Right lobe of liver (tissue), 6 donors: ENCODE measurements around the gene MROH7. TPM values are rescaled to one million over a fixed set of nuclear protein-coding genes. Genes with fewer than 3 reads are reported as not detected.

ENCODE experiments used
- ATAC-seq, 4 donors: fragments of 200-7000 bp; cut with Tn5 transposase; one replicate each; pipeline ENCODE4 v1.9.1; 2020; ENCODE audit warnings: mild to moderate bottlenecking in 4 of 4, moderate library complexity in 4 of 4
- DNase-seq, 3 donors: peaks; one replicate each; pipeline ENCODE4 v3.0.0-alpha.2; 2020
- H3K27ac ChIP-seq, 3 donors: fragments of 200-600 bp; one replicate each; pipeline ENCODE4 v1.8.0; 2022
- H3K27me3 ChIP-seq, 2 donors: fragments of 200-600 bp; one replicate each; pipeline ENCODE4 v1.8.0; 2022
- H3K36me3 ChIP-seq, 4 donors: fragments of 200-600 bp; sonication (generic) in 1 of 4; one replicate each; pipeline versions ENCODE4 v1.5.1 to v1.8.0; 2017 to 2022; ENCODE audit warnings: control low read depth in 1 of 4
- H3K4me1 ChIP-seq, 4 donors: fragments of 200-600 bp; sonication (generic) in 1 of 4; one replicate each; pipeline versions ENCODE4 v1.5.1 to v1.8.0; 2017 to 2022; ENCODE audit warnings: control low read depth in 1 of 4
- H3K4me3 ChIP-seq, 3 donors: fragments of 200-600 bp; one replicate each; pipeline ENCODE4 v1.8.0; 2022
- H3K9me3 ChIP-seq, 4 donors: fragments of 200-600 bp; sonication (generic) in 1 of 4; one replicate each; pipeline versions ENCODE4 v1.5.1 to v1.8.0; 2017 to 2022; ENCODE audit warnings: control low read depth in 1 of 4
- POLR2A ChIP-seq: fragments of 450-650 bp; IDR thresholded peaks from one replicate; pipeline ENCODE4 v1.6.1; 2017; ENCODE audit warnings: antibody characterized with exemption, mild to moderate bottlenecking
- WGBS: methylation state at CpG from one replicate; pipeline ENCODE4 v1.1.6; 2018; ENCODE audit warnings: low coverage, low lambda C conversion rate; ENCODE audit not compliant: insufficient coverage; ENCODE audit errors: missing lambda C conversion rate; 5-methylcytosine and 5-hydroxymethylcytosine counted together
- intact Hi-C, 2 donors: fragments of 100-400 bp; cut with DNase I; formaldehyde crosslinking; loops; one replicate each; pipeline versions ENCODE4 v1.11.2 to v1.14.1; 2022
- total RNA-seq, 6 experiments: library from RNA; depleted of rRNA in 2 of 6; stranded (reverse); fragments of >200 nt in 2 of 6; fragmentation: NEBNext Ultra II Directional in 3 of 6; extraction: Animal tissue kit (Norgen Biotek cat#: 25700) in 3 of 6; gene quantifications; one replicate each; pipeline versions ENCODE4 v1.1.0 to v1.2.4, GENCODE V29; 2016 to 2023
- TF ChIP-seq, protein P1 (sequence below), 4 donors: fragments of 200-600 bp in 3 of 4; fragments of 450-650 bp in 1 of 4; IDR thresholded peaks; one replicate each; pipeline versions ENCODE4 v1.5.1 to v1.8.0; 2016 to 2022; ENCODE audit warnings: antibody characterized with exemption in 4 of 4, mild to moderate bottlenecking in 2 of 4
- donor health status: DM: no; HTN: yes; CAD: no.
- donor health status: DM: no; HTN: no; CAD: no.
- donor health status: DM: no; HTN: no; CAD: no.
- donor health status: DM: no; HTN: yes; CAD: no.
- donor health status: DM: no; HTN: yes; CAD: no.

Gene MROH7
- total RNA-seq, 6 experiments from 2014 or later = 0.37 to 3.1 (median 1.2) TPM

DNA sequence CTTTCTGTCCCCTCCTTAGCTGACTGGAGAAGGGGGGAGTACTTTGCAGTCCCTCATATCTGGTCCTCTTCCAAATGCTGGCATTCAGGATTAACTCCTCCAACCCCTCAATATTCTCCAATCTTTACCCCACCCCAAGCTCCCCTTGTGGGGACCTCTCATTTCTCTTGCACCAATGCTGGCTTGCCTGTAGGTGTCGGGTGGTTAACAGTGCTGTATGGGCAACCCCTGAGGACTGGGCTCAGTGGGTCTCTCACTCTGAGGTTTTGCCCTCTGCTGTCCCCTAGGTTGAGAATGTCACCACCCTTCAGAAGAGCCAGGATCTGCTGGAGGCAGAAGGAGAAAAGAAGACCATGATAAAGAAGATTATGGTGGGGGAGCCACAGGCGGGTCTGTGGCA lies 27.0 kb downstream of the MROH7 start:
- H3K4me3 ChIP-seq = no peak overlapping the region
- no peak for TF ChIP-seq POLR2A
- TF ChIP-seq, protein P1, sequence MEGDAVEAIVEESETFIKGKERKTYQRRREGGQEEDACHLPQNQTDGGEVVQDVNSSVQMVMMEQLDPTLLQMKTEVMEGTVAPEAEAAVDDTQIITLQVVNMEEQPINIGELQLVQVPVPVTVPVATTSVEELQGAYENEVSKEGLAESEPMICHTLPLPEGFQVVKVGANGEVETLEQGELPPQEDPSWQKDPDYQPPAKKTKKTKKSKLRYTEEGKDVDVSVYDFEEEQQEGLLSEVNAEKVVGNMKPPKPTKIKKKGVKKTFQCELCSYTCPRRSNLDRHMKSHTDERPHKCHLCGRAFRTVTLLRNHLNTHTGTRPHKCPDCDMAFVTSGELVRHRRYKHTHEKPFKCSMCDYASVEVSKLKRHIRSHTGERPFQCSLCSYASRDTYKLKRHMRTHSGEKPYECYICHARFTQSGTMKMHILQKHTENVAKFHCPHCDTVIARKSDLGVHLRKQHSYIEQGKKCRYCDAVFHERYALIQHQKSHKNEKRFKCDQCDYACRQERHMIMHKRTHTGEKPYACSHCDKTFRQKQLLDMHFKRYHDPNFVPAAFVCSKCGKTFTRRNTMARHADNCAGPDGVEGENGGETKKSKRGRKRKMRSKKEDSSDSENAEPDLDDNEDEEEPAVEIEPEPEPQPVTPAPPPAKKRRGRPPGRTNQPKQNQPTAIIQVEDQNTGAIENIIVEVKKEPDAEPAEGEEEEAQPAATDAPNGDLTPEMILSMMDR (IDR thresholded peaks at IDR 0.05) = no peak
- no peaks in the 10 kb centered on the region for H3K27me3 ChIP-seq
- H3K27ac ChIP-seq = no peak overlapping the region
- intact Hi-C loops = no loop called here
- ATAC-seq = no peak
- no peak for DNase-seq
- H3K4me1 ChIP-seq = no peaks in the 10 kb centered on the region
- WGBS = 76% methylated on average over 2 of the region's 2 CpGs
- no peaks in the 10 kb centered on the region for H3K9me3 ChIP-seq
- H3K36me3 ChIP-seq = no peaks in the 10 kb centered on the region

DNA sequence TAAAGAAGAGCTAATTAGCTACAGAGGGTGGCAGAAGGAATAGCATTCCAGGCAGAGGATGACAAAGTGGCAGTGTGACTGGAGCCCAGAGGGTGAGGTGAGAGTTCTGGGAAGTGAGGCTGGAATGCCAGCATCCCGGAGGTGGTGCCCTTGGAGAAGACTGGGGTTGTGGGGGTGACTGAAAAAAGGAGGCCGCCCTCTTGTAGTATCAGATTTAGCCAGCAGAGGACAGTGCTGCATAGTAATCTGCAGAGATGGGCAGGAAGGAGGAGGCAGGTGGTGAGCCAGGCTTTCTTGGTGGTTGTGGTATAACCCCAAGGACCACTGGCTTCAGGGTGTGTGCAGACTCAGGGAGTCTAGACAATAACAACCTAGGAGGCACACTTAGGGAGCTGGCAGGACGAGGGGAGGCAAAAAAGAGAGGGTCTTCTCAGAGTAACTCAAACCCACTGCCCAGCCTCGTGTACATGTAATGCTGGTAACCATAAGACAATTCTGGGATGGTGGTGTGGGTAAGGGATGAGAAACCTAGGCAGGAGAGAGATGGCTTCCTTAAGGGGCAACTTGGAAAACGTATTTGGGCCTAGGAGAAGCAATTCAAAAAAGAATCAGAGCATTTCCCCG lies 30.5 kb downstream of the MROH7 start:
- Histone ChIP-seq H3K9me3 (no peaks in the 10 kb centered on the region), H3K27ac (no peak overlapping the region), H3K4me3 (no peak overlapping the region), H3K27me3 (no peaks in the 10 kb centered on the region), H3K4me1 (no peaks in the 10 kb centered on the region), H3K36me3 (no peaks in the 10 kb centered on the region)
- TF ChIP-seq, protein P1 (IDR thresholded peaks at IDR 0.05) = peak; percentile 71 to 94 (median 79)
- TF ChIP-seq POLR2A = no peak
- WGBS = 53% methylated on average over 6 of the region's 6 CpGs
- DNase-seq = peak in 2 of 3 donors; percentile 28 to 66
- intact Hi-C loops = loop anchor here (10.0 kb wide), 1 partner anchor 143 kb away; no protein-coding TSS in a partner anchor
- peak; percentile 90 to 97 (median 94) for ATAC-seq

DNA sequence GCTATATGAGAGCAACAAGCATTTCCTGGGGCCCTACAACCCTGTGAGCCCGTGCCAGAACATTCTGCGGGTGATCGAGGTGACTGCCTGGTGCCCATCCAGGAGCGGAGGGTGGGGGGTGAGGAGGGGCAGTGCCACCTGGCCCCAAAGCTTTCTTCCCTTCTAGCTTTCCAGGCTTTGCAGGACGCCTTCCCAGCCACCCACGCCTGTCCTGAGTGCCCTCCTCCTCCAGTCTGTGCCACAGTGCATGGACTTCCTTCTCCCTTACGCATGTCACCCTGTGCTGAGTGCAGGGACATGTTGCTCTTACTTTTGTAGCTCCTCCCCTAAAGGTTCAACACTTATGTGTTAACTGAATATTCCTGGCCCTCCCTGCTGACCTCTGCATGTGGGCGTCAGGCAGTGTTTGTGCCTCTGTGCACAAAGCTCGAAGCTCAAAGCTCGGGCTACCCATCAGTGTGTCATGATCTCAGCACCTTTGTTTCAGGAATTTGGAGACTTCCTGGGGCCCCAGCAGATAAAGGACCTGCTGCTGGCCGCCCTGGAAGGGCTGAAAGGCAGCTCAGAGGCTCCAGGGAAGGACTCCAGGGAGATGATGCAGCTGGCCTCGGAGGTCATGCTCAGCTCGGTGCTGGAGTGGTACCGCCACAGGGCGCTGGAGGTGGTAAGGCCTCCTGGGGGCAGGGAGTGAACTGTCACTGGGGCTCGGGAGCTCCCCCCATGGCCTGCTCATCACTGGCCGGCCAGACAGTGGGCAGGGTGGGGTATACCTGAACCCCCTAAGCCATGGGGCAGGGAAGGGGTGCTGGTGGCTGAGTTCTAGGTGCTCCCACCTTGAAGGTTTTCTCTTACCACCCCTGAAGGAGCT lies 37.4 kb downstream of the MROH7 start:
- Histone ChIP-seq H3K27ac (no peak overlapping the region), H3K36me3 (no peaks in the 10 kb centered on the region), H3K9me3 (no peaks in the 10 kb centered on the region), H3K27me3 (no peaks in the 10 kb centered on the region), H3K4me1 (no peaks in the 10 kb centered on the region), H3K4me3 (no peak overlapping the region)
- intact Hi-C loops = loop anchor here (10.0 kb wide), 1 partner anchor 136 kb away; no protein-coding TSS in a partner anchor
- no peak for DNase-seq
- ATAC-seq = peak in 1 of 4 donors; percentile 36
- WGBS = 55% methylated on average over 6 of the region's 17 CpGs
- no peak for TF ChIP-seq POLR2A
- TF ChIP-seq, protein P1 (IDR thresholded peaks at IDR 0.05) = no peak

DNA sequence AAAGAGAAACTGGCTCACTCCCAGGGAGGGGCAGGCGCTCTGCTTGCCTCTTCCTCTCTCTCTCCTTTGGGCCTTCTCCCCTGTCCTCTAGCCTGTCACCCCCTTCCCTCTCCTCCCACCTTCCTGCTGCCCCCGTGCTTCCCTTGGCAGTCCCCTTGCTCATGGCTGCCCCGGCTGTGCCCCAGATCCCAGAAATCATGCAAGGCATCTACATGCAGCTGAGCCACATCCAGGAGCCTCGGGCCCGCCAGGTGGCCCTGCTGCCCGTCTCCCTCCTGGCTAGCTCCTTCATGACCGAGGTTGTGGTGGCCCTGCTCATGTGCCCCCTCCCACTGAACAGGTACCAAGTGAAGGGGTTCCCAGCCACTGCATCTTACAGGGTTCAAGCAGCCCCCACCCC lies 38.1 kb downstream of the MROH7 start:
- H3K9me3 ChIP-seq = no peaks in the 10 kb centered on the region
- no peak overlapping the region for H3K27ac ChIP-seq
- H3K4me1 ChIP-seq = no peaks in the 10 kb centered on the region
- DNase-seq (no peak), ATAC-seq (no peak)
- no peaks in the 10 kb centered on the region for H3K27me3 ChIP-seq
- H3K36me3 ChIP-seq = no peaks in the 10 kb centered on the region
- no peak for TF ChIP-seq POLR2A
- TF ChIP-seq, protein P1 (IDR thresholded peaks at IDR 0.05) = no peak
- H3K4me3 ChIP-seq = no peak overlapping the region
- intact Hi-C loops = loop anchor here (10.0 kb wide), 1 partner anchor 135 kb away; no protein-coding TSS in a partner anchor
- 90% methylated on average over 3 of the region's 7 CpGs for WGBS
